T-helper 2 cell treated with Interferon-gamma antibody and Interleukin-4, amounts not matched to agents 5 μg/mL and 100 μg/mL, for 36 hours (primary cell): ENCODE results near the gene ROBO1.

Source experiments
- DNase-seq: peaks from one replicate; pipeline ENCODE4 v3.0.0; 2021; ENCODE audit warnings: low spot score
- H3K27ac Mint-ChIP-seq: one replicate; pipeline ENCODE4 v1.8.0; 2021; ENCODE audit warnings: mild to moderate bottlenecking, mixed read lengths
- H3K27me3 Mint-ChIP-seq: one replicate; pipeline ENCODE4 v1.8.0; 2021; ENCODE audit warnings: low read depth, mixed read lengths
- H3K36me3 Mint-ChIP-seq: one replicate; pipeline ENCODE4 v1.8.0; 2021; ENCODE audit warnings: low read depth, mixed read lengths
- H3K4me1 Mint-ChIP-seq: one replicate; pipeline ENCODE4 v1.8.0; 2021; ENCODE audit warnings: low read depth, mixed read lengths
- H3K4me3 Mint-ChIP-seq: one replicate; pipeline ENCODE4 v1.8.0; 2022; ENCODE audit warnings: mild to moderate bottlenecking, moderate library complexity, mixed read lengths
- H3K9me3 Mint-ChIP-seq: one replicate; pipeline ENCODE4 v1.8.0; 2021; ENCODE audit warnings: mixed read lengths

Gene ROBO1

DNA sequence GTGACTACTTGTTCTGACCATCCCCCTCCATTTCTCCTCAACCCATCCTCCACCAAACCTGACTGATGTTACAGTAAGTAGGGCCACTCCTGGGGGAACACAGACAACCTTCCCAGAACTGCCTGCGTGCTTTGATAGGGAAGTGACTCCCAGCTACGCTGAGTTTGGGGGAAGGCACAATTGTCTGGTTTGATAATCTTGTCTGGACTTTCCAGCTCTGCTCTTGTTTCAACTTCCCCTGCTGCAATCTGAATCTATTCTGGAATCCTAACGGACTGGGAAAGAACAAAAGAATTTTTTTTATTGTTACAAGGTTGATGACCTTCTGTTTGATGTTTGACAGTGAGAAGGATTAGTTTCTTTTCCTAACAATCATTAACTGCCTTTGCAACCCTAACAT lies 895.6 kb downstream of the ROBO1 start:
- Mint-ChIP-seq H3K27ac (no peak overlapping the region), H3K27me3 (no peaks in the 10 kb centered on the region), H3K4me3 (no peak overlapping the region), H3K36me3 (no peaks in the 10 kb centered on the region), H3K9me3 (peaks cover 10% of the 10 kb centered on the region), H3K4me1 (no peaks in the 10 kb centered on the region)
- DNase-seq = no peak

DNA sequence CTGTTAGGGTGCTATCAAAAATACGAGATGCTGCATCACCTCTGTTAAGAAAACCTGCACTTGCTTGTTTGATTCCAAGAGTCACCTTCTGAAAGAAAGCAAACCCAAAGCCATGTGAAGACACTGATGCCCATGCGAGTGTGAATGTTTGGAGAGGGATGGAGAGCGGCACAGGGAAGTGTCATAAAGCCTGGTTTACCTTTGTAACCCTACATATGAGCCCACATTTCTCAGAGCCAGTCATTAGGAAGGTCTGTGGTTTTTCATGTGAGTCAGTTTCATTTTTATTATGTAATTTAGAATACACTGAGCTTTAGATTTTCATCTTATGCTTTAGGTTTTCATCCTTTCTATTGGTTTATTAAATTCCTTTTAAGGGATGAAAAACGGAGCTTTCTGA lies 896.8 kb downstream of the ROBO1 start:
- H3K36me3 Mint-ChIP-seq = no peaks in the 10 kb centered on the region
- H3K27ac Mint-ChIP-seq = no peak overlapping the region
- H3K4me3 Mint-ChIP-seq = no peak overlapping the region
- H3K4me1 Mint-ChIP-seq = no peaks in the 10 kb centered on the region
- peaks cover 10% of the 10 kb centered on the region for H3K9me3 Mint-ChIP-seq
- H3K27me3 Mint-ChIP-seq = no peaks in the 10 kb centered on the region
- no peak for DNase-seq

GRCh38 chr3:78870484-78870883 lies 897.3 kb downstream of the ROBO1 start:
- Mint-ChIP-seq H3K4me3 (no peak overlapping the region), H3K9me3 (peaks cover 7% of the 10 kb centered on the region), H3K4me1 (no peaks in the 10 kb centered on the region), H3K27ac (no peak overlapping the region), H3K27me3 (no peaks in the 10 kb centered on the region), H3K36me3 (no peaks in the 10 kb centered on the region)
- no peak for DNase-seq

DNA sequence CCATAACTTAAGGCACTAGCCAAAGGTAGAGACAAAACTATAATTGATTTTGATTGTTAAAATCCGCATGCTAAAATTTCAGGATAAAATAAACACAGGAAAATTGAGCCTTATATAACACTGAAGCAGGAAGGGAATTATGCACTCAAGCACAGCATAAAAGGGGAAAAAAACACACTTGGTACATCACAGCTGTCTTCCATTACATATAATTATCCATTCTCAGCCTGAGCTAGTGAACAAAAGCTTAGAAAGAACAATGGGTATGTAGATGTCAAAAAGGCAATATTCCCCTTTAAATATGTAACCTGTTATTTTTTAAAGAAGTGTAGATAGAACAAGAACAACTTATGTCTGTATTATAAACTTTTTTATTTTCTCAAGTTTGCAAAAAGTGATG lies 899.2 kb downstream of the ROBO1 start:
- Mint-ChIP-seq H3K27ac (no peak overlapping the region), H3K4me3 (no peak overlapping the region), H3K27me3 (no peaks in the 10 kb centered on the region), H3K4me1 (no peaks in the 10 kb centered on the region), H3K9me3 (peaks cover 3% of the 10 kb centered on the region), H3K36me3 (no peaks in the 10 kb centered on the region)
- no peak for DNase-seq

GRCh38 chr3:78867409-78868372 lies 900.1 kb downstream of the ROBO1 start:
- Mint-ChIP-seq H3K4me1 (no peaks in the 10 kb centered on the region), H3K36me3 (no peaks in the 10 kb centered on the region), H3K27ac (no peak overlapping the region), H3K9me3 (peaks cover 3% of the 10 kb centered on the region), H3K27me3 (no peaks in the 10 kb centered on the region), H3K4me3 (no peak overlapping the region)
- no peak for DNase-seq

DNA sequence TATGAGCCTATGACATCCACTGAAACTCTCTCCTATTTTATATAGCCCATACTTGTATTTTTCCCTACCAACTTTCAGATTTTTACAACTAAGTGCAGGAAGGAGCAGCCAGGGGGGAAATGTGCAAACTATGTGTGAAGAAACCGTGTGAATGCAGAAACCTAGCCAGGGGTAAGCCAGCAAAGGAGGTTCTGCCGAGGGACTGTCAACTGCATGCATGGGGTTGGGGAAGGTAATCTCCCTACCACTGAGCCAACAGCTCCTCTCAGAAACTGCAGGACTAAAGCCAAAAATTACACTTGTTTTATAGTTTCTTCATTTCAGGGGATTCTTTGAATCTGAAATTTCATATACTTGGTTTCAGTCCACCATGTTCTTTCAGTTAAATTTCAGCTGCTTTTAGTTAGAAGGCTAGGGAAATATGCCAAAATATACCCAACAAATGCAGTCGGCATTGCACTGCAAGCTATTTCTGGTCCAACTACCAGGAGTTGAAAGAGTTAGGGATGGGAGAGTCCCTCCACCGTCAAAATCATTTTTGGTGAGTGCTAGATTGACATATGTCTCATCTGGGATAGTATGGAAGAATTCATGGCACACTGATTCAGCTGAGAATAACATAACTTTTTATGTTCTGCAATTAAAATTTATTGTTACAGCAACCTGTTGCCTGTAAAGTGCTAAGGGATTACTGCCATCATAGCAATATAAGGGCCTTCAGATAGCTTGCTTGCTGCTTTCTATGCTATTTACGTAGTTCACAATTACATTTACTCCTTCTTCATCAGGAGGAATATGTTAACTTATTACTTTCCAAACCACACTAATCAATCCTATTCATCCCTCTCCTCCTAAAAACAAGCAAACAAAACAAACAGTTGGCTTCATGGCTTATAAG lies 904.2 kb downstream of the ROBO1 start:
- no peak overlapping the region for H3K4me3 Mint-ChIP-seq
- H3K36me3 Mint-ChIP-seq = no peaks in the 10 kb centered on the region
- H3K4me1 Mint-ChIP-seq = no peaks in the 10 kb centered on the region
- H3K27me3 Mint-ChIP-seq = no peaks in the 10 kb centered on the region
- no peak overlapping the region for H3K27ac Mint-ChIP-seq
- peaks cover 11% of the 10 kb centered on the region for H3K9me3 Mint-ChIP-seq
- DNase-seq = no peak

GRCh38 chr3:78861156-78861555 lies 906.6 kb downstream of the ROBO1 start:
- Mint-ChIP-seq H3K27ac (no peak overlapping the region), H3K4me3 (no peak overlapping the region), H3K27me3 (no peaks in the 10 kb centered on the region), H3K36me3 (no peaks in the 10 kb centered on the region), H3K4me1 (no peaks in the 10 kb centered on the region), H3K9me3 (peaks cover 11% of the 10 kb centered on the region)
- DNase-seq = no peak

GRCh38 chr3:78860567-78860966 lies 907.2 kb downstream of the ROBO1 start:
- DNase-seq = no peak
- H3K4me1 Mint-ChIP-seq = no peaks in the 10 kb centered on the region
- H3K27ac Mint-ChIP-seq = no peak overlapping the region
- H3K36me3 Mint-ChIP-seq = no peaks in the 10 kb centered on the region
- H3K27me3 Mint-ChIP-seq = no peaks in the 10 kb centered on the region
- H3K4me3 Mint-ChIP-seq = no peak overlapping the region
- peaks cover 11% of the 10 kb centered on the region for H3K9me3 Mint-ChIP-seq

DNA sequence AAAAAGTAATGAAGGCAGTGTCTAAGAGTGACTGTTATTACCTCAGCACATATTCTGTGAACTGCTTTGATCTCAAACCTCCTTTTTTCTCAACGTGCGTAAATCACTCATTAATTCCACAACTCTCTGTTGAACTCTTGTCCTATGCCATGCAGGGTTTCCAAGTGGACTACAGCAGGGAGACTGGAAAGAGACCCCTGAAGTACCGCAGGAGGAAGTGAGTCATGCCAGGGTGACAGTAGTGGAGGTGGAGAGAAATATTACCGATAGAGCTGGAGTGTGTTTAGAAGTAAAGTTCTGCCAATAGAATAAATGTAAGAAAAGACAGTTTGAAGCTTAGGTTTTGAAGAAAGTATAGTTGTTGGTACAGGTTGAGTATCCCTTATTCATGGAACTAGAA lies 908.9 kb downstream of the ROBO1 start:
- H3K4me1 Mint-ChIP-seq = no peaks in the 10 kb centered on the region
- no peak for DNase-seq
- no peak overlapping the region for H3K4me3 Mint-ChIP-seq
- H3K9me3 Mint-ChIP-seq = peaks cover 11% of the 10 kb centered on the region
- H3K36me3 Mint-ChIP-seq = no peaks in the 10 kb centered on the region
- H3K27me3 Mint-ChIP-seq = no peaks in the 10 kb centered on the region
- no peak overlapping the region for H3K27ac Mint-ChIP-seq

DNA sequence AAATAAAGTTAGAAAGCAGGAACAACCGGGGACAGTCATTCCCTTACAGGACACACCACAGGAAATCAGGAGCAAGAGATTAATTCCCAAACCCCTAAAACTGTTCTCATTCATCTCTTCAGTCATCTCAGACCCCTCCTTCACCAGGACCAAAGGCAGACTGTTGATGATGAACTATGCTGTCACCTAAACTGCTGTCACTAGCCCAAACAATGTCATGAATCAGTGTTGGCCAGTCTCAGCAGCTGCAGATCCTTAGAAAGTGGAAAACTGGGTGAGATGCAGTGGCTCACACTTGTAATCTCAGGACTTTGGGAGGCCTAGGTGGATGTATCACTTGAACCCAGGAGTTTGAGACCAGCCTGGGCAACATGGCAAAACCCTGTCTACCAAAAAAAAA lies 909.6 kb downstream of the ROBO1 start:
- DNase-seq = no peak
- Mint-ChIP-seq H3K27me3 (no peaks in the 10 kb centered on the region), H3K36me3 (no peaks in the 10 kb centered on the region), H3K27ac (no peak overlapping the region), H3K4me3 (no peak overlapping the region), H3K4me1 (no peaks in the 10 kb centered on the region), H3K9me3 (peaks cover 11% of the 10 kb centered on the region)

DNA sequence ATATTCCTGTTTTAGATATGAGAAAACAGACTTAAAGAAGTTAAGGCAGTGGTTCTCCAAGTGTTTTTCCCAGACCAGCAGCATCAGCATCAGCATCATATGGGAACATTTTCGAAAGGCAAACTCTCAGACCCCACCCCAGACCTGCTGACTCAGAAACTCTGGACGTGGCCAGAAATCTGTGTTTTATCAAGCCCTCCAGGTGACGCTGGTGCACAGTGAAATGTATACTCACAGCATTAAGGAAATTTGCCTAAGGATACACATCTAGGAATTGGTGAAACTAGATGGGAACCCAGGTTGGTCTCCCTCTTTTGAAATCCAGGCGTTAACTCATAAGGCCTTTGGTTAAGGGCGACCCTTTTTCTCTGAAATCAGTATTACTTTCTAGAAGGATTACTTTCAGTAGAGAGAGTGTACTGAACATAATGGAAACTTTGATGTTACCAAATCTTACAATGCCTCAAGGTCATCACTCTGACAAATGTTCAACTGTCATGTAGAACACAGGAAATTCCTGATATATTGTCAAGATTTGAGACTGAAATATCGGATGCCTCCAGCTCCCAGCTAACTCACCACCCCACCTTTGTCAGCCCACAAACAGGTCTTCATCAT lies 910.2 kb downstream of the ROBO1 start:
- no peak for DNase-seq
- H3K9me3 Mint-ChIP-seq = peaks cover 11% of the 10 kb centered on the region
- H3K27me3 Mint-ChIP-seq = no peaks in the 10 kb centered on the region
- no peaks in the 10 kb centered on the region for H3K36me3 Mint-ChIP-seq
- H3K4me3 Mint-ChIP-seq = no peak overlapping the region
- no peaks in the 10 kb centered on the region for H3K4me1 Mint-ChIP-seq
- no peak overlapping the region for H3K27ac Mint-ChIP-seq

DNA sequence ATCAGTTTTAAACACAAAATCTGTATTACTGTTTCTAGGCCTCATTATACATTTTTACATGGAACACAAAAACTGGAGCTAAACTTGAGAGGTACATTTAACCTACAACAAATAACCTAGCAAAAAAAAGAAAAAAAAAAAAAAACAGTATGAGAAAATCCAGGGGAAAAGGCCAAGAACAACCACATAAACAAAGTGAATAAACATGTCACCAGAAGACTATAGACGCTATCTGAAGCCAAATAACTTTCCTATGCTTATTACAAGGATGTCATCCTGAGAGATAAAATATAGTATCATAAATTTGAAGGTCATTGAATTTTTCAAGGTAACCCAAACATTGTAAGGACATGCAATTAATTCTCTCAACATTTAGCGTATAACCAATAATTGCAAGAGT lies 911.6 kb downstream of the ROBO1 start:
- Mint-ChIP-seq H3K27me3 (no peaks in the 10 kb centered on the region), H3K36me3 (no peaks in the 10 kb centered on the region), H3K9me3 (peaks cover 8% of the 10 kb centered on the region), H3K4me1 (no peaks in the 10 kb centered on the region), H3K27ac (no peak overlapping the region), H3K4me3 (no peak overlapping the region)
- no peak for DNase-seq

- no peak overlapping the region for H3K4me3 Mint-ChIP-seq
- no peaks in the 10 kb centered on the region for H3K4me1 Mint-ChIP-seq
- H3K9me3 Mint-ChIP-seq = peaks cover 8% of the 10 kb centered on the region
- no peak for DNase-seq
- no peak overlapping the region for H3K27ac Mint-ChIP-seq
- H3K27me3 Mint-ChIP-seq = no peaks in the 10 kb centered on the region
- H3K36me3 Mint-ChIP-seq = no peaks in the 10 kb centered on the region
Measured at GRCh38 chr3:78855190-78855589, 912.6 kb downstream of the ROBO1 start.
